Mammary epithelial cell (primary cell): ENCODE measurements around the gene CHI3L1.

Source experiments
- CTCF ChIP-seq, 2 donors: IDR thresholded peaks in 1 of 2; conservative IDR thresholded peaks in 1 of 2; 2 replicates each; pipeline ENCODE4 v1.5.1; 2011 to 2012; ENCODE audit warnings: inconsistent platforms in 2 of 2, low read length in 2 of 2, mild to moderate bottlenecking in 2 of 2, control low read depth in 1 of 2, low read depth in 1 of 2; ENCODE audit not compliant: insufficient read depth in 1 of 2; ENCODE audit errors: extremely low read depth in 1 of 2
- EZH2 ChIP-seq: IDR thresholded peaks from 2 replicates; pipeline ENCODE4 v1.6.1; 2012; ENCODE audit warnings: low read length, inconsistent platforms, borderline replicate concordance

- TF ChIP-seq CTCF (conservative IDR thresholded peaks at IDR 0.05 in 1 of 2, IDR thresholded peaks at IDR 0.05 in 1 of 2; ENCODE audit: extremely low read depth in 1 of 2, insufficient read depth in 1 of 2, low read depth in 1 of 2, low read length in 2 of 2) (no peak), EZH2 (no peak)
Observed at GRCh38 chr1:203187689-203188264, 1.3 kb upstream of the CHI3L1 start.
